OCI-LY1 (cell line): ENCODE measurements around the gene SP7.

Experiments used
- EZH2 ChIP-seq: fragments of 200-600 bp; sonication (generic), shearing (Covaris generic); IDR thresholded peaks from 2 replicates; pipeline ENCODE4 v1.8.0; 2017; ENCODE audit warnings: borderline replicate concordance, mixed run types, mild to moderate bottlenecking, antibody characterized with exemption, low read length, moderate library complexity, mixed read lengths
- TF ChIP-seq, protein P1 (sequence below): fragments of 200-600 bp; sonication (generic), shearing (Covaris generic); IDR thresholded peaks from 2 replicates; pipeline ENCODE4 v1.5.1; 2017; ENCODE audit warnings: mild to moderate bottlenecking, antibody characterized with exemption, low read length, moderate library complexity, mixed read lengths

DNA sequence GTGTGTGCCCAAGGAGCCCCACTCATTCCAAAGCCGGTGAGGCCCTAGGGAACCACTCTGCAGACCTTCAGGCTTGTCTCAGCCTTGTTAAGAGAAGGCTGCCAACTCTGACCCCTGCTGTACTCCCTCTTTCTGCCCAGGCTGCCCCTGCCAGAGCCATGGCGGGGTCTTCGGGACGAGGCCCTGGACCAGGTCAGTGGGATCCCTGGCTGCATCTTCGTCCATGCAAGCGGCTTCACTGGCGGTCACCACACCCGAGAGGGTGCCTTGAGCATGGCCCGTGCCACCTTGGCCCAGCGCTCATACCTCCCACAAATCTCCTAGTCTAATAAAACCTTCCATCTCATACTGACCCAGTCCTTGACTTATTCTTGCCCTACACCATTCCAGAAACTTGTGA, 29.3 kb downstream of the SP7 start:
- TF ChIP-seq, protein P1, sequence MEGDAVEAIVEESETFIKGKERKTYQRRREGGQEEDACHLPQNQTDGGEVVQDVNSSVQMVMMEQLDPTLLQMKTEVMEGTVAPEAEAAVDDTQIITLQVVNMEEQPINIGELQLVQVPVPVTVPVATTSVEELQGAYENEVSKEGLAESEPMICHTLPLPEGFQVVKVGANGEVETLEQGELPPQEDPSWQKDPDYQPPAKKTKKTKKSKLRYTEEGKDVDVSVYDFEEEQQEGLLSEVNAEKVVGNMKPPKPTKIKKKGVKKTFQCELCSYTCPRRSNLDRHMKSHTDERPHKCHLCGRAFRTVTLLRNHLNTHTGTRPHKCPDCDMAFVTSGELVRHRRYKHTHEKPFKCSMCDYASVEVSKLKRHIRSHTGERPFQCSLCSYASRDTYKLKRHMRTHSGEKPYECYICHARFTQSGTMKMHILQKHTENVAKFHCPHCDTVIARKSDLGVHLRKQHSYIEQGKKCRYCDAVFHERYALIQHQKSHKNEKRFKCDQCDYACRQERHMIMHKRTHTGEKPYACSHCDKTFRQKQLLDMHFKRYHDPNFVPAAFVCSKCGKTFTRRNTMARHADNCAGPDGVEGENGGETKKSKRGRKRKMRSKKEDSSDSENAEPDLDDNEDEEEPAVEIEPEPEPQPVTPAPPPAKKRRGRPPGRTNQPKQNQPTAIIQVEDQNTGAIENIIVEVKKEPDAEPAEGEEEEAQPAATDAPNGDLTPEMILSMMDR = no peak
- TF ChIP-seq EZH2 = no peak
